ENCODE data around the gene OR6C4. TPM values are rescaled to one million over a fixed set of nuclear protein-coding genes. Genes with fewer than 3 reads are reported as not detected.

The OR6C4 gene
- total RNA-seq (2022) (not detected in 2 replicates), Bru-seq, nascent RNA (not detected), BruChase-seq, experiment 1, labeled RNA remaining after a 2-hour chase (not detected), BruChase-seq, experiment 2, labeled RNA remaining after a 6-hour chase (not detected)
- long read RNA-seq, result 0 reads

GRCh38 chr12:55549302-55549701 is at the start of gene OR6C4:
Gene OR6C4, plus strand, starts transcription at chr12:55549602. Its CDS starts 1,625 bp downstream, at chr12:55551227.
- DNase-seq, result no peak
- Mint-ChIP-seq H3K27ac (ENCODE audit: unreplicated experiment) (no peak within 1 kb of the TSS), H3K36me3 (ENCODE audit: insufficient read depth, unreplicated experiment) (no peaks in the 10 kb centered on the region), H3K4me1 (ENCODE audit: low read depth, unreplicated experiment) (no peaks in the 10 kb centered on the region), H3K9me3 (ENCODE audit: unreplicated experiment) (peaks cover 26% of the 10 kb centered on the region), H3K27me3 (ENCODE audit: insufficient read depth, unreplicated experiment) (no peaks in the 10 kb centered on the region), H3K4me3 (ENCODE audit: unreplicated experiment) (no peak within 1 kb of the TSS)
- H3K4me3 ChIP-seq (ENCODE audit: low read depth, low read length), result no peak within 1 kb of the TSS
- CTCF ChIA-PET, result no interaction called here
- no peaks in the 10 kb centered on the region for H3K4me1 ChIP-seq
- peaks cover 8% of the 10 kb centered on the region for H3K9me3 ChIP-seq
- no peaks in the 10 kb centered on the region for H3K36me3 ChIP-seq (ENCODE audit: control insufficient read depth, insufficient read depth, low read length)
- no peaks in the 10 kb centered on the region for H3K27me3 ChIP-seq (replicated peaks; ENCODE audit: control insufficient read depth, insufficient read depth, low read length)
- intact Hi-C loops (cut with micrococcal nuclease; ENCODE audit: unreplicated experiment), result no loop called here
- BruUV-seq (replicated peaks), result no TSS peak
- no peak for TF ChIP-seq CTCF (IDR thresholded peaks at IDR 0.05; ENCODE audit: insufficient read depth in 1 of 2, low read depth in 1 of 2, low read length in 1 of 2, severe bottlenecking in 1 of 2, unreplicated experiment in 1 of 2)
- POLR2A ChIA-PET, result no interaction called here

- peak overlapping the region; percentile 83 for H3K27ac Mint-ChIP-seq (ENCODE audit: unreplicated experiment)
- no peaks in the 10 kb centered on the region for H3K9me3 Mint-ChIP-seq (ENCODE audit: unreplicated experiment)
- peak; percentile 82 to 88 for DNase-seq
- no peak for TF ChIP-seq CTCF (IDR thresholded peaks at IDR 0.05; ENCODE audit: insufficient read depth in 1 of 2, low read depth in 1 of 2, low read length in 1 of 2, severe bottlenecking in 1 of 2, unreplicated experiment in 1 of 2)
- intact Hi-C loops (cut with micrococcal nuclease; ENCODE audit: unreplicated experiment), result loop anchor here (1.0 kb wide), 2 partner anchors 109 to 119 kb away; no protein-coding TSS in a partner anchor
- no peaks in the 10 kb centered on the region for H3K27me3 ChIP-seq (replicated peaks; ENCODE audit: control insufficient read depth, insufficient read depth, low read length)
- no peaks in the 10 kb centered on the region for H3K27me3 Mint-ChIP-seq (ENCODE audit: insufficient read depth, unreplicated experiment)
- no peak overlapping the region for H3K4me3 ChIP-seq (ENCODE audit: low read depth, low read length)
- H3K4me3 Mint-ChIP-seq (ENCODE audit: unreplicated experiment), result peak overlapping the region; percentile 41
- H3K4me1 ChIP-seq, result peaks cover 44% of the 10 kb centered on the region
- no peaks in the 10 kb centered on the region for H3K36me3 ChIP-seq (ENCODE audit: control insufficient read depth, insufficient read depth, low read length)
- peaks cover 26% of the 10 kb centered on the region for H3K4me1 Mint-ChIP-seq (ENCODE audit: low read depth, unreplicated experiment)
- H3K36me3 Mint-ChIP-seq (ENCODE audit: insufficient read depth, unreplicated experiment), result peaks cover 12% of the 10 kb centered on the region
- CTCF ChIA-PET, result interaction anchor here (0.7 to 1.2 kb wide), 3 partner anchors 10 to 119 kb away, joined by 3 to 10 read pairs (median 4); no protein-coding TSS in a partner anchor
- POLR2A ChIA-PET, result no interaction called here
- H3K9me3 ChIP-seq, result no peaks in the 10 kb centered on the region
- no TSS peak for BruUV-seq (replicated peaks)
Measured at GRCh38 chr12:55499810-55500252, 49.6 kb upstream of the OR6C4 start.

- TF ChIP-seq CTCF (IDR thresholded peaks at IDR 0.05; ENCODE audit: insufficient read depth in 1 of 2, low read depth in 1 of 2, low read length in 1 of 2, severe bottlenecking in 1 of 2, unreplicated experiment in 1 of 2), result no peak
- no peak for DNase-seq
- Histone ChIP-seq H3K36me3 (ENCODE audit: control insufficient read depth, insufficient read depth, low read length) (no peaks in the 10 kb centered on the region), H3K9me3 (no peaks in the 10 kb centered on the region), H3K4me3 (ENCODE audit: low read depth, low read length) (no peak overlapping the region), H3K4me1 (peaks cover 44% of the 10 kb centered on the region), H3K27me3 (replicated peaks; ENCODE audit: control insufficient read depth, insufficient read depth, low read length) (no peaks in the 10 kb centered on the region)
- Mint-ChIP-seq H3K36me3 (ENCODE audit: insufficient read depth, unreplicated experiment) (peaks cover 12% of the 10 kb centered on the region), H3K4me1 (ENCODE audit: low read depth, unreplicated experiment) (peaks cover 26% of the 10 kb centered on the region), H3K27me3 (ENCODE audit: insufficient read depth, unreplicated experiment) (no peaks in the 10 kb centered on the region), H3K9me3 (ENCODE audit: unreplicated experiment) (no peaks in the 10 kb centered on the region), H3K4me3 (ENCODE audit: unreplicated experiment) (no peak overlapping the region), H3K27ac (ENCODE audit: unreplicated experiment) (peak overlapping the region; percentile 24)
- no TSS peak for BruUV-seq (replicated peaks)
- ChIA-PET POLR2A (no interaction called here), CTCF (no interaction called here)
- intact Hi-C loops (cut with micrococcal nuclease; ENCODE audit: unreplicated experiment), result no loop called here
Measured at GRCh38 chr12:55501601-55502000, 47.8 kb upstream of the OR6C4 start.
